OCI-LY7 (cell line): ENCODE results near the gene KAT6B. TPM values are rescaled to one million over a fixed set of nuclear protein-coding genes. Genes with fewer than 3 reads are reported as not detected.

ENCODE experiments used
- BruUV-seq: library from RNA; stranded (reverse); fragments of 400-500 nt; replicated peaks from 2 replicates; lab custom pipeline; 2021; lab: Mats Ljungman, UMichigan
- CTCF ChIA-PET: fragments of 300-600 bp; sonication (Branson Sonifier 250); formaldehyde crosslinking; loops from one replicate; lab custom pipeline; 2022; ENCODE audit warnings: antibody characterized with exemption; ENCODE audit not compliant: unreplicated experiment; lab: Charles Lee
- POLR2A ChIA-PET: fragments of 300-600 bp; sonication (Branson Sonifier 250); formaldehyde crosslinking; loops from one replicate; lab custom pipeline; 2022; ENCODE audit warnings: antibody characterized with exemption; lab: Charles Lee
- DNase-seq: peaks from one replicate; pipeline ENCODE4 v3.0.0-alpha.2; 2015; ENCODE audit warnings: low spot score
- H2AFZ ChIP-seq: fragments of 200-600 bp; sonication (generic), shearing (Covaris generic); 2 replicates; pipeline ENCODE4 v1.6.1; 2014; ENCODE audit warnings: mild to moderate bottlenecking, antibody characterized with exemption, low read length, moderate library complexity
- H3K27ac ChIP-seq: fragments of 200-600 bp; sonication (generic); 2 replicates; pipeline ENCODE4 v1.5.1; 2014; ENCODE audit warnings: mixed run types, low read depth, mild to moderate bottlenecking, moderate library complexity, low read length, inconsistent platforms; ENCODE audit not compliant: poor library complexity, severe bottlenecking
- H3K36me3 ChIP-seq: fragments of 200-600 bp; sonication (generic); 2 replicates; pipeline ENCODE4 v1.6.1; 2014; ENCODE audit warnings: mild to moderate bottlenecking, antibody characterized with exemption, low read length, moderate library complexity, mixed read lengths; ENCODE audit not compliant: insufficient read depth
- H3K4me1 ChIP-seq: fragments of 200-600 bp; sonication (generic); 2 replicates; pipeline ENCODE4 v1.5.1; 2014; ENCODE audit warnings: mild to moderate bottlenecking, low read length; ENCODE audit not compliant: insufficient read depth, poor library complexity, severe bottlenecking
- H3K4me2 ChIP-seq: fragments of 200-600 bp; sonication (generic); 2 replicates; pipeline ENCODE4 v1.6.1; 2014; ENCODE audit warnings: mild to moderate bottlenecking, low read length
- H3K4me3 ChIP-seq: fragments of 200-600 bp; sonication (generic); 2 replicates; pipeline ENCODE4 v1.5.1; 2014; ENCODE audit warnings: mild to moderate bottlenecking, low read depth, low read length; ENCODE audit not compliant: poor library complexity, severe bottlenecking
- H3K79me2 ChIP-seq: fragments of 200-600 bp; sonication (generic); 2 replicates; pipeline ENCODE4 v1.6.1; 2016; ENCODE audit warnings: low read depth, mild to moderate bottlenecking, low read length, moderate library complexity, mixed read lengths; ENCODE audit not compliant: insufficient read depth
- H3K9me2 ChIP-seq: fragments of 200-600 bp; sonication (generic); 2 replicates; pipeline ENCODE4 v1.6.1; 2016; ENCODE audit warnings: mild to moderate bottlenecking, low read length, mixed read lengths; ENCODE audit not compliant: insufficient read depth
- H3K9me3 ChIP-seq: fragments of 200-600 bp; sonication (generic); 2 replicates; pipeline ENCODE4 v1.6.1; 2014; ENCODE audit warnings: mild to moderate bottlenecking, mixed run types, low read length, mixed read lengths
- H4K20me1 ChIP-seq: fragments of 200-600 bp; sonication (generic); 2 replicates; pipeline ENCODE4 v1.6.1; 2014; ENCODE audit warnings: mild to moderate bottlenecking, antibody characterized with exemption, low read length, moderate library complexity, mixed read lengths; ENCODE audit not compliant: insufficient read depth
- EZH2phosphoT487 ChIP-seq: fragments of 200-600 bp; sonication (generic); IDR thresholded peaks from 2 replicates; pipeline ENCODE4 v1.6.1; 2018; ENCODE audit warnings: low read depth, borderline replicate concordance, mild to moderate bottlenecking, mixed run types, antibody characterized with exemption, low read length, moderate library complexity, mixed read lengths
- intact Hi-C: fragments of 100-400 bp; cut with micrococcal nuclease; formaldehyde crosslinking; loops from one replicate; pipeline ENCODE4 v1.10.0; 2022; ENCODE audit not compliant: unreplicated experiment
- total RNA-seq, 2 experiments: library from RNA; depleted of rRNA in 1 of 2; stranded (reverse); fragments of >200 nt in 1 of 2; shearing (Covaris generic) in 1 of 2; gene quantifications; 2 replicates each; pipeline ENCODE4 v1.2.3, GENCODE V29; 2014 to 2022
- TF ChIP-seq, protein P1 (sequence below): fragments of 200-600 bp; sonication (generic); conservative IDR thresholded peaks from 2 replicates; pipeline ENCODE4 v1.5.1; 2014; ENCODE audit warnings: mild to moderate bottlenecking, antibody characterized with exemption, low read length, moderate library complexity, mixed read lengths

Gene KAT6B
- total RNA-seq, 2 experiments from 2014 or later: 20.8 to 40.8 TPM

DNA sequence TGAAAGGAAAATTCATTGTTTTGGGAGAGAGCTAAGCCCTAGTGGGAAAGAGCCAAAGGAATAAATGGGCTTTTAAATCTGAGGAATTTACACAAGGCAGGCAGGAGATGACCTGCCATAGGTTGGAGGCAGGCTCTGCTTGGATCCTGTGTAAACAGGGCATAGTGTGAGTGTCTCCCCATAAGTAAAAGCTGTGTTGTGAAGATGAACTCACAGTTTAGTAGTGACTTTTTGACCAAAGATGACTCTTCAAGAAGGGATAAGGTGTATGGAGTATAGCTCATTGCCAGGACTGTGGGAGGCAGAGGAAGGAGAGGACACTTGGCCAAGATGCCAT is 63.2 kb downstream of the KAT6B start:
- H3K9me2 ChIP-seq: no peaks in the 10 kb centered on the region
- BruUV-seq: no TSS peak
- H4K20me1 ChIP-seq: no peaks in the 10 kb centered on the region
- ChIA-PET CTCF (no interaction called here), POLR2A (interaction anchor here (0.5 to 0.6 kb wide), 2 partner anchors 36 to 768 kb away, joined by 3 to 4 read pairs; no protein-coding TSS in a partner anchor)
- H3K36me3 ChIP-seq: no peaks in the 10 kb centered on the region
- H3K4me3 ChIP-seq: no peak overlapping the region
- H3K79me2 ChIP-seq: no peaks in the 10 kb centered on the region
- no peak overlapping the region for H3K4me2 ChIP-seq
- H2AFZ ChIP-seq: no peak overlapping the region
- no peaks in the 10 kb centered on the region for H3K4me1 ChIP-seq
- H3K9me3 ChIP-seq: no peaks in the 10 kb centered on the region
- no peak for TF ChIP-seq EZH2phosphoT487
- TF ChIP-seq, protein P1, sequence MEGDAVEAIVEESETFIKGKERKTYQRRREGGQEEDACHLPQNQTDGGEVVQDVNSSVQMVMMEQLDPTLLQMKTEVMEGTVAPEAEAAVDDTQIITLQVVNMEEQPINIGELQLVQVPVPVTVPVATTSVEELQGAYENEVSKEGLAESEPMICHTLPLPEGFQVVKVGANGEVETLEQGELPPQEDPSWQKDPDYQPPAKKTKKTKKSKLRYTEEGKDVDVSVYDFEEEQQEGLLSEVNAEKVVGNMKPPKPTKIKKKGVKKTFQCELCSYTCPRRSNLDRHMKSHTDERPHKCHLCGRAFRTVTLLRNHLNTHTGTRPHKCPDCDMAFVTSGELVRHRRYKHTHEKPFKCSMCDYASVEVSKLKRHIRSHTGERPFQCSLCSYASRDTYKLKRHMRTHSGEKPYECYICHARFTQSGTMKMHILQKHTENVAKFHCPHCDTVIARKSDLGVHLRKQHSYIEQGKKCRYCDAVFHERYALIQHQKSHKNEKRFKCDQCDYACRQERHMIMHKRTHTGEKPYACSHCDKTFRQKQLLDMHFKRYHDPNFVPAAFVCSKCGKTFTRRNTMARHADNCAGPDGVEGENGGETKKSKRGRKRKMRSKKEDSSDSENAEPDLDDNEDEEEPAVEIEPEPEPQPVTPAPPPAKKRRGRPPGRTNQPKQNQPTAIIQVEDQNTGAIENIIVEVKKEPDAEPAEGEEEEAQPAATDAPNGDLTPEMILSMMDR: no peak
- DNase-seq: no peak
- no peak overlapping the region for H3K27ac ChIP-seq
- intact Hi-C loops: no loop called here

DNA sequence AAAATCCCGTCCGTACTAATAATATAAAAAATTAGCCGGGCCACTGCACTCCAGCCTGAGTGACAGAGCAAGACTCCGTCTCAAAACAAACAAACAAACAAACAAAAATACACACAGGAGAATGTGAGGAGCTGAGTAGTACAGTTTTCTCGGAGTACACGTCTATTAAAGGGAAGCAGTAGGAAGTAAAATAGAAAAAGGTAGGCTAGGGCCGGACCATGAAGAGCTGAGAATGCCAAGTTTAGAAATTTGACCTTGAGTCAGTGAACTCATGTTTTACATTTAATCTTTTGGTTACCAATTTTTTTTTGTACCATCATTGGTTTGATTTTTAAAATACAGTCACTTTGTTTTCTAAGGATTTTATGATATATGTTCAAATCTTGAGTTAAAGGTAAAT is 64.1 kb downstream of the KAT6B start:
- Histone ChIP-seq H4K20me1 (no peaks in the 10 kb centered on the region), H3K4me3 (no peak overlapping the region), H3K4me1 (no peaks in the 10 kb centered on the region), H3K79me2 (no peaks in the 10 kb centered on the region), H2AFZ (no peak overlapping the region), H3K4me2 (no peak overlapping the region), H3K9me2 (no peaks in the 10 kb centered on the region), H3K9me3 (no peaks in the 10 kb centered on the region), H3K27ac (no peak overlapping the region), H3K36me3 (no peaks in the 10 kb centered on the region)
- ChIA-PET POLR2A (interaction anchor here (0.9 to 1.6 kb wide), 2 partner anchors 11 to 15 kb away, joined by 4 to 5 read pairs; no protein-coding TSS in a partner anchor), CTCF (no interaction called here)
- no peak for TF ChIP-seq EZH2phosphoT487
- TF ChIP-seq, protein P1: no peak
- DNase-seq: no peak
- intact Hi-C loops: no loop called here
- BruUV-seq: no TSS peak

GRCh38 chr10:74891053-74891452 is 64.7 kb downstream of the KAT6B start:
- Histone ChIP-seq H2AFZ (no peak overlapping the region), H3K36me3 (no peaks in the 10 kb centered on the region), H3K4me1 (no peaks in the 10 kb centered on the region), H4K20me1 (no peaks in the 10 kb centered on the region), H3K9me2 (no peaks in the 10 kb centered on the region), H3K4me3 (no peak overlapping the region), H3K4me2 (no peak overlapping the region), H3K79me2 (no peaks in the 10 kb centered on the region), H3K27ac (no peak overlapping the region), H3K9me3 (no peaks in the 10 kb centered on the region)
- POLR2A ChIA-PET: interaction anchor here (0.5 to 1.6 kb wide), 3 partner anchors 12 to 39 kb away, joined by 3 to 5 read pairs (median 4); no protein-coding TSS in a partner anchor
- intact Hi-C loops: no loop called here
- TF ChIP-seq EZH2phosphoT487: no peak
- TF ChIP-seq, protein P1: no peak
- CTCF ChIA-PET: no interaction called here
- no peak for DNase-seq
- no TSS peak for BruUV-seq
